SK-N-SH treated with all-trans-retinoic acid at 6 μM for 48 hours (cell line): Measurements from ENCODE around the gene GLYAT.

Experiments
- CREB5 ChIP-seq: fragments of 250-450 bp; sonication (Bioruptor Pico); IDR thresholded peaks from 2 replicates; pipeline ENCODE4 v1.5.1; 2020; ENCODE audit warnings: low read depth, mild to moderate bottlenecking, moderate library complexity
- CSRNP3 ChIP-seq: fragments of 250-450 bp; sonication (Bioruptor Pico); IDR thresholded peaks from 2 replicates; pipeline ENCODE4 v1.5.1; 2021; ENCODE audit warnings: mild to moderate bottlenecking, moderate library complexity
- ESRRG ChIP-seq: fragments of 250-450 bp; sonication (Bioruptor Pico); IDR thresholded peaks from 2 replicates; pipeline ENCODE4 v1.6.1; 2021; ENCODE audit warnings: mild to moderate bottlenecking
- GLIS3 ChIP-seq: fragments of 250-450 bp; sonication (Bioruptor Pico); IDR thresholded peaks from 2 replicates; pipeline ENCODE4 v1.5.0; 2020; ENCODE audit warnings: mild to moderate bottlenecking, moderate library complexity
- OSR1 ChIP-seq: fragments of 250-450 bp; sonication (Bioruptor Pico); IDR thresholded peaks from 2 replicates; pipeline ENCODE4 v1.8.0; 2022; ENCODE audit warnings: moderate library complexity, mild to moderate bottlenecking, inconsistent platforms
- PATZ1 ChIP-seq: fragments of 250-450 bp; sonication (Bioruptor Pico); IDR thresholded peaks from 2 replicates; pipeline ENCODE4 v1.8.0; 2020; ENCODE audit warnings: mild to moderate bottlenecking, moderate library complexity, borderline replicate concordance
- PPARA ChIP-seq: fragments of 250-450 bp; sonication (Bioruptor Pico); IDR thresholded peaks from 2 replicates; pipeline ENCODE4 v1.5.0; 2020; ENCODE audit warnings: mild to moderate bottlenecking, borderline replicate concordance
- SNAI2 ChIP-seq: fragments of 250-450 bp; sonication (Bioruptor Pico); IDR thresholded peaks from 2 replicates; pipeline ENCODE4 v1.5.0; 2020; ENCODE audit warnings: mild to moderate bottlenecking, moderate library complexity
- TOX ChIP-seq: fragments of 250-450 bp; sonication (Bioruptor Pico); IDR thresholded peaks from 2 replicates; pipeline ENCODE4 v1.8.0; 2021; ENCODE audit warnings: mild to moderate bottlenecking, moderate library complexity, borderline replicate concordance
- ZC3H10 ChIP-seq: fragments of 250-450 bp; sonication (Bioruptor Pico); IDR thresholded peaks from 2 replicates; pipeline ENCODE4 v1.5.1; 2021; ENCODE audit warnings: mild to moderate bottlenecking, moderate library complexity
- ZFP3 ChIP-seq: fragments of 250-450 bp; sonication (Bioruptor Pico); IDR thresholded peaks from 2 replicates; pipeline ENCODE4 v1.5.0; 2020; ENCODE audit warnings: mild to moderate bottlenecking, moderate library complexity
- ZNF8 ChIP-seq: fragments of 450-650 bp; formaldehyde crosslinking; IDR thresholded peaks from 2 replicates; pipeline ENCODE4 v1.5.0; 2020; ENCODE audit warnings: mild to moderate bottlenecking, moderate library complexity

DNA sequence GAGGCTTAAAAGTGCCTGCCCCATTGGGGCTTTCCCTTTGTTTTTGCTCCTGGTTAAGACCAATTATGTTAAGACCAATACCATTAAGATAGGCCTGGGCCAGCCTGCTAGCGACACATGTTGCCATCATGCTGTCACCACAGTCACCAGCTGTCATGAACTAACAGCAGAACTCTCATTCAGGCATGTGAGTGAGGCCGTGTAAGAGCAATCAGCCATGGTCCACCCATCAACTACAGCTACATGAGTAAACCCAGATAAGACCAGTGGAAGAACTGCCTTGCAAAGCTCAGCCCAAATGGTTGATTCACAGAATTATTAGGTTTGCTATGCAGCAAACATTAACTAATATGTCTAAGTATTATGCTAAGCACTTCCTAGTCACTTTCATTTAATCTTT, 19.9 kb downstream of the GLYAT start:
- TF ChIP-seq TOX (CRISPR knock-in tag) (no peak), PATZ1 (CRISPR knock-in tag) (no peak), CREB5 (CRISPR knock-in tag) (no peak), ZNF8 (CRISPR knock-in tag) (no peak), OSR1 (CRISPR knock-in tag) (no peak), ZFP3 (CRISPR knock-in tag) (no peak), CSRNP3 (CRISPR knock-in tag) (no peak), GLIS3 (no peak), PPARA (CRISPR knock-in tag) (no peak), SNAI2 (no peak), ESRRG (CRISPR knock-in tag) (no peak), ZC3H10 (no peak)
